K562 (cell line): ENCODE results near the gene IGF2BP1. TPM values are rescaled to one million over a fixed set of nuclear protein-coding genes. Genes with fewer than 3 reads are reported as not detected.

ENCODE experiments used
- ELF2 ChIP-seq: fragments of 250-450 bp; sonication (Bioruptor Pico); IDR thresholded peaks from 2 replicates; pipeline ENCODE4 v1.5.0; 2021; ENCODE audit warnings: mild to moderate bottlenecking
- FOXJ2 ChIP-seq: fragments of 200-800 bp; sonication (Bioruptor generic); IDR thresholded peaks from 2 replicates; pipeline ENCODE4 v1.6.1; 2016; ENCODE audit warnings: missing genetic modification characterization, missing compliant biosample characterization
- GTF2F1 ChIP-seq: IDR thresholded peaks from 2 replicates; pipeline ENCODE4 v1.6.1; 2011; ENCODE audit warnings: low read depth, low read length, improper control_type of control experiment
- HDAC6 ChIP-seq: IDR thresholded peaks from 2 replicates; pipeline ENCODE4 v1.6.1; 2012; ENCODE audit warnings: low read depth, mild to moderate bottlenecking, control low read depth, inconsistent platforms, low read length, moderate library complexity
- HOXB6 ChIP-seq: fragments of 250-450 bp; sonication (Bioruptor Pico); IDR thresholded peaks from 2 replicates; pipeline ENCODE4 v1.5.1; 2022; ENCODE audit warnings: mild to moderate bottlenecking, borderline replicate concordance
- IRF2 ChIP-seq: sonication (generic); formaldehyde crosslinking; IDR thresholded peaks from 2 replicates; pipeline ENCODE4 v1.8.1; 2022; ENCODE audit warnings: mild to moderate bottlenecking, missing genetic modification reagents
- NEUROD1 ChIP-seq: fragments of 150-350 bp; IDR thresholded peaks from 2 replicates; pipeline ENCODE4 v1.6.1; 2014; ENCODE audit warnings: borderline replicate concordance, low read length, low read depth; ENCODE audit not compliant: partially characterized antibody
- NFYB ChIP-seq: IDR thresholded peaks from 2 replicates; pipeline ENCODE4 v1.6.1; 2011; ENCODE audit warnings: mild to moderate bottlenecking, moderate library complexity; ENCODE audit not compliant: insufficient read length; ENCODE audit errors: extremely low read depth
- NR2C1 ChIP-seq, 2 experiments: fragments of 450-650 bp; IDR thresholded peaks; 2 replicates each; pipeline ENCODE4 v1.6.1; 2017; ENCODE audit warnings: mild to moderate bottlenecking in 2 of 2, antibody characterized with exemption in 1 of 2, inconsistent platforms in 1 of 2, missing compliant biosample characterization in 1 of 2, missing genetic modification characterization in 1 of 2
- PML ChIP-seq: IDR thresholded peaks from 2 replicates; pipeline ENCODE4 v1.6.1; 2012; ENCODE audit warnings: low read length, inconsistent platforms
- POLR2AphosphoS2 ChIP-seq: IDR thresholded peaks from 2 replicates; pipeline ENCODE4 v1.6.1; 2012; ENCODE audit warnings: low read length, improper control_type of control experiment
- RHOXF2B ChIP-seq: fragments of 250-450 bp; sonication (Bioruptor Pico); conservative IDR thresholded peaks from 2 replicates; pipeline ENCODE4 v1.5.1; 2021
- SMARCA4 ChIP-seq: fragments of 450-650 bp; IDR thresholded peaks from 2 replicates; pipeline ENCODE4 v1.6.1; 2016
- SRSF1 ChIP-seq: fragments of 200-400 bp; formaldehyde crosslinking; IDR thresholded peaks from 2 replicates; pipeline ENCODE4 v1.6.1; 2017; ENCODE audit warnings: mild to moderate bottlenecking, low read depth, low read length, moderate library complexity
- TEAD4 ChIP-seq, 2 experiments: sonication (generic) in 1 of 2; formaldehyde crosslinking in 1 of 2; IDR thresholded peaks; 2 replicates each; pipeline versions ENCODE4 v1.6.1 to v1.8.0; 2012 to 2022; ENCODE audit warnings: borderline replicate concordance in 1 of 2, inconsistent platforms in 1 of 2, low read length in 1 of 2, mild to moderate bottlenecking in 1 of 2, missing genetic modification reagents in 1 of 2
- XRCC5 ChIP-seq: fragments of 200-400 bp; formaldehyde crosslinking; IDR thresholded peaks from 2 replicates; pipeline ENCODE4 v1.6.1; 2017; ENCODE audit warnings: low read depth, mild to moderate bottlenecking, low read length
- YBX1 ChIP-seq: fragments of 450-650 bp; IDR thresholded peaks from 2 replicates; pipeline ENCODE4 v1.7.1; 2016; ENCODE audit warnings: mild to moderate bottlenecking
- ZNF12 ChIP-seq: sonication (generic); formaldehyde crosslinking; IDR thresholded peaks from 2 replicates; pipeline ENCODE4 v1.4.0; 2020; ENCODE audit warnings: mild to moderate bottlenecking, missing genetic modification reagents
- ZNF133 ChIP-seq: fragments of 250-450 bp; sonication (Bioruptor Pico); IDR thresholded peaks from 2 replicates; pipeline ENCODE4 v1.4.0; 2020; ENCODE audit warnings: mild to moderate bottlenecking
- ZNF134 ChIP-seq: fragments of 250-450 bp; sonication (Bioruptor Pico); conservative IDR thresholded peaks from 2 replicates; pipeline ENCODE4 v1.4.0; 2020
- ZNF445 ChIP-seq: fragments of 250-450 bp; sonication (Bioruptor Pico); IDR thresholded peaks from 2 replicates; pipeline ENCODE4 v1.4.0; 2020; ENCODE audit warnings: low read depth, mild to moderate bottlenecking, moderate library complexity
- ZNF76 ChIP-seq: fragments of 250-450 bp; sonication (Bioruptor Pico); IDR thresholded peaks from 2 replicates; pipeline ENCODE4 v1.4.0; 2020; ENCODE audit warnings: mild to moderate bottlenecking, moderate library complexity, borderline replicate concordance
- ZZZ3 ChIP-seq: fragments of 450-650 bp; IDR thresholded peaks from 2 replicates; pipeline ENCODE4 v1.6.1; 2016; ENCODE audit warnings: antibody characterized with exemption, mild to moderate bottlenecking, moderate library complexity
- polyA plus RNA-seq, 8 experiments: library from polyadenylated mRNA; depleted of rRNA in 4 of 8; stranded (reverse) in 5 of 8; unstranded in 3 of 8; fragments of >200 nt; fragmentation: Nextera tagmentation in 2 of 8; fragmentation: Illumina TruSeq in 1 of 8; extraction: Ambion mirVana in 2 of 8; extraction: Trizol in 1 of 8; gene quantifications; 2 replicates each; pipeline versions ENCODE4 v1.2.1 to v1.2.3, GENCODE V29; 2011 to 2014; ENCODE audit warnings: inconsistent platforms in 1 of 8, missing spikeins in 1 of 8
- total RNA-seq, 7 experiments: library from RNA; depleted of rRNA in 6 of 7; stranded (reverse); fragments of >200 nt in 6 of 7; fragmentation: Illumina TruSeq in 2 of 7; extraction: Trizol in 2 of 7; gene quantifications; 2 replicates each; pipeline versions ENCODE4 v1.2.1 to v1.2.3, GENCODE V29; 2011 to 2021; ENCODE audit warnings: low replicate concordance in 1 of 7
- TF ChIP-seq, protein P1 (sequence below): fragments of 450-650 bp; formaldehyde crosslinking; conservative IDR thresholded peaks from 2 replicates; pipeline ENCODE4 v1.4.0; 2022; ENCODE audit warnings: mild to moderate bottlenecking, missing genetic modification characterization
- TF ChIP-seq, protein P2 (sequence below): fragments of 450-650 bp; formaldehyde crosslinking; IDR thresholded peaks from 2 replicates; pipeline ENCODE4 v1.4.0; 2020; ENCODE audit warnings: mild to moderate bottlenecking, moderate library complexity
- TF ChIP-seq, protein P3 (sequence below): fragments of 250-450 bp; sonication (Bioruptor Pico); IDR thresholded peaks from 2 replicates; pipeline ENCODE4 v1.9.0; 2021; ENCODE audit warnings: mild to moderate bottlenecking
- TF ChIP-seq, protein P4 (sequence below), 2 experiments: fragments of 450-650 bp in 1 of 2; sonication (generic) in 1 of 2; formaldehyde crosslinking; conservative IDR thresholded peaks; 2 replicates each; pipeline versions ENCODE4 v1.4.0 to v1.8.1; 2020 to 2022; ENCODE audit warnings: mild to moderate bottlenecking in 1 of 2, missing genetic modification reagents in 1 of 2

IGF2BP1 gene
- total and polyA plus RNA-seq, 9 of the 15 experiments (the other 6 are each of a cell fraction or from before 2014, with no cell fraction given): 13.0 to 318 (median 53.6) TPM

DNA sequence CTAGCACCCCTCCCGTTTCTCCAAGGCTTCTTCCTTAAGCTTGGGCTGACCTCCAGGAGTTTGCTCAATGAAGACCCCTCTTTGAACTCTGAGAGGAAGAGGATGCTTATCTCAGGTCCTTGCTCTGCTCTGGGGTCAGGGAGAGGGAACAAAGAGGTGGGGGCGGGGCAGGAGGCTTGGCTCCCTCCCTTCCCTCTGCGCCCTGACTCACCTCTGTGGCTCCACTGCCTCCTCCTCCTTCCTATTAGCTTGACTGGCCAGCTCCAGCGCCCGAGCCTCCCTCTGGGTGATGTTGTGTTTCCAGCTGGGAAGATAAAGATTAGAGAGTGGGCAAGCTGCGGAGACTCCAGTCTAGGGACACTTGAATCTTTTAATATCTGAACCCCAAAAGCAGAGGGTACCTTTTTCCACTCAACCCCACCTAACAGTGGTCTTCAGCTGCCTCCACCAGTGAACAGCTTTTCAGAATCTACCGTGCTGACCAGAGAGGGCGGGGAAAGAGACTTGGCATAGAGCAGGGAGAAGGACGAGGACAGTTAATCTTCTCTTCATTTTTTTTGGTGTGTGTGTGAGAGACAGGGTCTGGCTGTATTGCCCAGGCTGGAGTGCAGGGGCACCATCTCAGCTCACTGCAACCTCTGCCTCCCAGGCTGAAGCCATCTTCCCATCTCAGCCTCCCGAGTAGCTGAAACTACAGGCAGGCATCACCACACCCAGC lies 35.5 kb upstream of the IGF2BP1 start (continued):
- TF ChIP-seq, protein P1, sequence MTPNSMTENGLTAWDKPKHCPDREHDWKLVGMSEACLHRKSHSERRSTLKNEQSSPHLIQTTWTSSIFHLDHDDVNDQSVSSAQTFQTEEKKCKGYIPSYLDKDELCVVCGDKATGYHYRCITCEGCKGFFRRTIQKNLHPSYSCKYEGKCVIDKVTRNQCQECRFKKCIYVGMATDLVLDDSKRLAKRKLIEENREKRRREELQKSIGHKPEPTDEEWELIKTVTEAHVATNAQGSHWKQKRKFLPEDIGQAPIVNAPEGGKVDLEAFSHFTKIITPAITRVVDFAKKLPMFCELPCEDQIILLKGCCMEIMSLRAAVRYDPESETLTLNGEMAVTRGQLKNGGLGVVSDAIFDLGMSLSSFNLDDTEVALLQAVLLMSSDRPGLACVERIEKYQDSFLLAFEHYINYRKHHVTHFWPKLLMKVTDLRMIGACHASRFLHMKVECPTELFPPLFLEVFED (CRISPR knock-in tag): no peak
- TF ChIP-seq POLR2AphosphoS2: no peak
- TF ChIP-seq FOXJ2 (tag): no peak
- TF ChIP-seq NR2C1 (IDR thresholded peaks at IDR 0.05): peak; percentile 29; the same call in 1 of the 2 replicates
- no peak for TF ChIP-seq NR2C1 (tag; IDR thresholded peaks at IDR 0.05)
- TF ChIP-seq, protein P2, sequence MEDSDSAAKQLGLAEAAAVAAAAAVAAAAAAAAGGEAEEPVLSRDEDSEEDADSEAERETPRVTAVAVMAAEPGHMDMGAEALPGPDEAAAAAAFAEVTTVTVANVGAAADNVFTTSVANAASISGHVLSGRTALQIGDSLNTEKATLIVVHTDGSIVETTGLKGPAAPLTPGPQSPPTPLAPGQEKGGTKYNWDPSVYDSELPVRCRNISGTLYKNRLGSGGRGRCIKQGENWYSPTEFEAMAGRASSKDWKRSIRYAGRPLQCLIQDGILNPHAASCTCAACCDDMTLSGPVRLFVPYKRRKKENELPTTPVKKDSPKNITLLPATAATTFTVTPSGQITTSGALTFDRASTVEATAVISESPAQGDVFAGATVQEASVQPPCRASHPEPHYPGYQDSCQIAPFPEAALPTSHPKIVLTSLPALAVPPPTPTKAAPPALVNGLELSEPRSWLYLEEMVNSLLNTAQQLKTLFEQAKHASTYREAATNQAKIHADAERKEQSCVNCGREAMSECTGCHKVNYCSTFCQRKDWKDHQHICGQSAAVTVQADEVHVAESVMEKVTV: no peak
- no peak for TF ChIP-seq HDAC6
- no peak for TF ChIP-seq RHOXF2B (CRISPR knock-in tag)
- no peak for TF ChIP-seq PML
- no peak for TF ChIP-seq ZNF134
- TF ChIP-seq ZNF76 (CRISPR knock-in tag): no peak
- no peak for TF ChIP-seq ZNF133 (CRISPR knock-in tag)
- TF ChIP-seq YBX1: no peak
- peak; percentile 70; the same call in 1 of the 2 replicates for TF ChIP-seq SMARCA4
- TF ChIP-seq NFYB: no peak
- no peak for TF ChIP-seq ZNF12 (CRISPR knock-in tag)
- no peak for TF ChIP-seq ELF2 (CRISPR knock-in tag)
- TF ChIP-seq XRCC5: no peak
- TF ChIP-seq TEAD4 (IDR thresholded peaks at IDR 0.05; ENCODE audit: low read length): peak; percentile 17; the same call in 1 of the 2 replicates
- no peak for TF ChIP-seq TEAD4 (CRISPR knock-in tag; IDR thresholded peaks at IDR 0.05; ENCODE audit: borderline replicate concordance)
- TF ChIP-seq HOXB6: no peak
- TF ChIP-seq ZZZ3: no peak
- no peak for TF ChIP-seq GTF2F1
- no peak for TF ChIP-seq ZNF445 (CRISPR knock-in tag)
- no peak for TF ChIP-seq IRF2 (CRISPR knock-in tag)
- TF ChIP-seq, protein P3, sequence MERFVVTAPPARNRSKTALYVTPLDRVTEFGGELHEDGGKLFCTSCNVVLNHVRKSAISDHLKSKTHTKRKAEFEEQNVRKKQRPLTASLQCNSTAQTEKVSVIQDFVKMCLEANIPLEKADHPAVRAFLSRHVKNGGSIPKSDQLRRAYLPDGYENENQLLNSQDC (CRISPR knock-in tag): no peak
- no peak for TF ChIP-seq SRSF1
- TF ChIP-seq, protein P4, sequence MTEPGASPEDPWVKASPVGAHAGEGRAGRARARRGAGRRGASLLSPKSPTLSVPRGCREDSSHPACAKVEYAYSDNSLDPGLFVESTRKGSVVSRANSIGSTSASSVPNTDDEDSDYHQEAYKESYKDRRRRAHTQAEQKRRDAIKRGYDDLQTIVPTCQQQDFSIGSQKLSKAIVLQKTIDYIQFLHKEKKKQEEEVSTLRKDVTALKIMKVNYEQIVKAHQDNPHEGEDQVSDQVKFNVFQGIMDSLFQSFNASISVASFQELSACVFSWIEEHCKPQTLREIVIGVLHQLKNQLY (CRISPR knock-in tag; conservative IDR thresholded peaks at IDR 0.05): no peak
- no peak for TF ChIP-seq NEUROD1
